ENCODE results near the gene DENND11.

The DENND11 gene

DNA sequence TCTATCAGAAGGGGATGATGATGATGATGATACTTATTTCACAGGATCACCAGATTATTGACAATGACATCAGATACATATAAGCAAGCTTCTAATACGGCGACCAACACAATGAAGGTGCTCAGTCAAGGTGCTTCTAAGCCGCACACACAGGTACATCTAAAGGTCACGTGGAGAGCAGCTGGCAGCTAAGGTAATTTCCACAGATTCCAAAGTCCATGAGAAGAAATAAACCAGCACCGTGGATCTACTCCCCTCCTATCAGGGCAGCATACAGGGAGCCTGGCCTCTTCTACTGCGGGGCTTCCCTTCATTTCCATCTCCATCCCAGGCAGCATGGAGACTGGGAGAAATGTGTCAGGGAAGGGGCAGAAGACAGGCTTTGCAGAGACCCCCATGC lies 37.5 kb downstream of the DENND11 start:
- TF ChIP-seq, protein P1, sequence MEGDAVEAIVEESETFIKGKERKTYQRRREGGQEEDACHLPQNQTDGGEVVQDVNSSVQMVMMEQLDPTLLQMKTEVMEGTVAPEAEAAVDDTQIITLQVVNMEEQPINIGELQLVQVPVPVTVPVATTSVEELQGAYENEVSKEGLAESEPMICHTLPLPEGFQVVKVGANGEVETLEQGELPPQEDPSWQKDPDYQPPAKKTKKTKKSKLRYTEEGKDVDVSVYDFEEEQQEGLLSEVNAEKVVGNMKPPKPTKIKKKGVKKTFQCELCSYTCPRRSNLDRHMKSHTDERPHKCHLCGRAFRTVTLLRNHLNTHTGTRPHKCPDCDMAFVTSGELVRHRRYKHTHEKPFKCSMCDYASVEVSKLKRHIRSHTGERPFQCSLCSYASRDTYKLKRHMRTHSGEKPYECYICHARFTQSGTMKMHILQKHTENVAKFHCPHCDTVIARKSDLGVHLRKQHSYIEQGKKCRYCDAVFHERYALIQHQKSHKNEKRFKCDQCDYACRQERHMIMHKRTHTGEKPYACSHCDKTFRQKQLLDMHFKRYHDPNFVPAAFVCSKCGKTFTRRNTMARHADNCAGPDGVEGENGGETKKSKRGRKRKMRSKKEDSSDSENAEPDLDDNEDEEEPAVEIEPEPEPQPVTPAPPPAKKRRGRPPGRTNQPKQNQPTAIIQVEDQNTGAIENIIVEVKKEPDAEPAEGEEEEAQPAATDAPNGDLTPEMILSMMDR (IDR thresholded peaks at IDR 0.05): no peak
- Histone ChIP-seq H3K4me3 (no peak overlapping the region), H3K27ac (no peak overlapping the region)
- DNase-seq (ENCODE audit: low spot score): no peak

DNA sequence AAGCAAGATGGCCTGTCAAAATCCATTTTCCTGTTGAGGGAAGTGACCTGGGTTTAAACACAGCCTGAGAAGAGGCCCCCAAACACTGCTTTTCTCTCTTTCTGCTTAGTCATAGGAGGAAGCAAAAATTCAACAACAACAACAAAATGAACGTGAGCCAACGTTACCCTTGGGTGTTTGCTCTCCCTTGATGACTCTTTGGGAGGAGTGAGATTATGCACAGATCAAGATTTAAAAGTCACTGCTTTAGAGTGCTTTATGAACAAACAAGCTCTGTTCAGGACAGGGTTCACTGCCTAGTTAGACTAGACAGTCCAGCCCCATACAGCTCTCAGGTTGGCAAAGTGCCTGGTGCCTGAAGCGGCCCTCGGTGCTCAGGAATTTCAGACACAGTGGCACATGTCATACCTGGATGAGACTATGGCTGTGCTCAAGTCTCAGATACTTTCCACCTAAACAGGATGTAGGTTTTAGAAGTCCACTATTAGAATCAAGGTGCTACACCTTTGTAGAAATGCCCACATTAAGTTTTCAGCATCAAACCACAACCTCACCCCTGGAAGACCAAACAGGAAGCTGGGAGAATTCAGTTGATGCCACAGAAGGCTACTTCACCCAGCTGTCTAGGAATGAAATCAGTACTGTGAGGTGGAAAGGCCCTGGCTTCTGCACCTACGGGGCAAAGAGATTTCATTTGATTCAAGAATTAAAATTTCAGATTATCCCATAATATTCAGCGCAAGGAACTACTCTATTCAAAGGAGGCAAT lies 38.7 kb downstream of the DENND11 start:
- DNase-seq (ENCODE audit: low spot score): no peak
- Histone ChIP-seq H3K27ac (no peak overlapping the region), H3K4me3 (no peak overlapping the region)
- TF ChIP-seq, protein P1 (IDR thresholded peaks at IDR 0.05): no peak

DNA sequence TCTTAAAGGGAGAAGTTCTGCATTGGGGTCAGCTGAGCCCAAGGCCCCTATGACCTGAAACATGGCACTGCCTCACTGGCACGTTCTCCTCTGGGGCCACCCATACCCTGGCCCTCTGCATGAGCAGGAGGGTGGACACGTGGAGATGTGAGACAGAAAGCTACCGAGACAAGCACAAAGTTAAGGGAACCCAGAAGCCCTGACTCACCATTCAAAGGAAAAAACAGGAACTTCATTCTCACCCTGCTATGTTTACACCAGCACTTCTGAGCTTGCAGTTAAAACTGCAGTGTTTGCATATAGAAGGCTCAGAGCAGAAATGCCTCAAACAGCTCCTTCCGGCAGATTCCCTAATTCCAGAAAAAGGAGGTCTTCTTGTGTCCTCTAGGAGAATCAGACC lies 41.7 kb downstream of the DENND11 start:
- peak overlapping the region in 1 of 2 donors; percentile 34 for H3K27ac ChIP-seq
- TF ChIP-seq, protein P1 (IDR thresholded peaks at IDR 0.05): no peak
- no peak for DNase-seq (ENCODE audit: low spot score)
- no peak overlapping the region for H3K4me3 ChIP-seq

DNA sequence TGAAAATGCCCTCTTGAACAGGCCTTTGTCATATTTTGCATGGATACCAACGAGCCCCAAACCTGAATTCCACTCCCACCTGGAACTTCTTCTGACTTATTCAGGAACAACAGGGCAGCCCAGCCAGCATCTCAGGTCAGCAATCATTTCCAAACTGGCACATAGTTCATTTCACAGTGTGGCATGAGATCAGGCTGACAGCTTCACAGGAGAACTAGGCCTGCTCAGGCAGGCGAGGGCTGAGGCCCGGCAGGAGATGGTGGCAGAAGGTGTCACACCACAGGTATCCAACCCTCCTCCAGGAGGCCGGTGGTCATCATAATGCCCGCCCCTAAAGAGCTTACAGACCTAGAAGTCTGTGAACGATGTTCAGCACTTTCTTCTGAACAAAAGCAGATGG lies 42.5 kb downstream of the DENND11 start:
- Histone ChIP-seq H3K27ac (peak overlapping the region in 1 of 2 donors; percentile 8), H3K4me3 (no peak overlapping the region)
- DNase-seq (ENCODE audit: low spot score): no peak
- TF ChIP-seq, protein P1 (IDR thresholded peaks at IDR 0.05): no peak

DNA sequence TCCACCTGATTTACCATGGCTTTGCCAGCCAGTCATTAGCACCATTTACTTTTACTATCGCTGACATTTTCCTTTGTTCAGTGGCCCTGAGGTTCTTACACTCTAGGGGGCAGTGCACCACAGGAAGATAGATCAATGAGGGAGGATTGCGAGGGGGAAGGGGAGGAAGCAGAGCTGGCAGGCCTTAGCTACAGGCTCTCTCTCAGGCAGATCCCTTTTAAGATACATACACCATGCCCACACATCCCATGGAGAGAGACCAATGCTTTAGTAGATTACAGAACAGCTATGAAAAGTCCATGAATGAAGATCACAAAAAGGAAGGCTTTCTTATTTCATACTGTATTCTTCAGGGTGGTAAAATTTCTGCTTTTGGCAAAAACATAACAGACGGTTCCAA lies 47.4 kb downstream of the DENND11 start:
- Histone ChIP-seq H3K27ac (no peak overlapping the region), H3K4me3 (no peak overlapping the region)
- TF ChIP-seq, protein P1 (IDR thresholded peaks at IDR 0.05): peak; percentile 33
- no peak for DNase-seq (ENCODE audit: low spot score)

DNA sequence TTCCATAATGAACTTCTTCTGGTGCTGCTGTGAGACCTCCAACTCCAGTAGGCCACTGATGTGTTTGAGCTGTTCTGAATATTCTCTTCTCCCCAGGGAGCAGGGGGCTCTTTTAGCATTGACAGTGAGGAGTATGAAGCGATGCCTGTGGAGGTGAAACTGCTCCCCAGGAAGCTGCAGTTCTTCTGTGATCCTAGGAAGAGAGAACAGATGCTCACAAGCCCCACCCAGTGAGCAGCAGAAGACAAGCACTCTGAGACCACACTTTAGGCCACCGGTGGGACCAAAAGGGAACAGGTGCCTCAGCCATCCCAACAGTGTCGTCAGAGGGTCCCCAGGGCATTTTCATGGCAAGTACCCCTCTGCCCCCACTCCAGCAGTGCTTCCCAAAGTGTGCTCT lies 49.3 kb downstream of the DENND11 start:
- Histone ChIP-seq H3K4me3 (no peak overlapping the region), H3K27ac (no peak overlapping the region)
- TF ChIP-seq, protein P1 (IDR thresholded peaks at IDR 0.05): no peak
- DNase-seq (ENCODE audit: low spot score): no peak

All from coronary artery (tissue), 2 donors.